Dendritic cell treated with granulocyte-macrophage colony-stimulating factor and Interleukin-4, amounts not matched to agents 40 ng/mL and 50 ng/mL, for 4 days (primary cell): Measurements from ENCODE around the gene GARIN1A.
A peak's percentile ranks its signal among the peaks of the same experiment; 100 is the strongest.
"Not testable (repeated sequence)": the region's sequence is repeated elsewhere in the genome, so short reads cannot be mapped to it uniquely, and the experiment has no call there.

Source experiments
- H3K27ac Mint-ChIP-seq: one replicate; pipeline ENCODE4 v1.8.0; 2022; ENCODE audit warnings: mild to moderate bottlenecking, mixed read lengths
- H3K27me3 Mint-ChIP-seq: one replicate; pipeline ENCODE4 v1.8.0; 2022; ENCODE audit warnings: mild to moderate bottlenecking, mixed read lengths
- H3K36me3 Mint-ChIP-seq: one replicate; pipeline ENCODE4 v1.8.0; 2022; ENCODE audit warnings: low read depth, mixed read lengths
- H3K4me1 Mint-ChIP-seq: one replicate; pipeline ENCODE4 v1.8.0; 2022; ENCODE audit warnings: low read depth, mixed read lengths
- H3K4me3 Mint-ChIP-seq: one replicate; pipeline ENCODE4 v1.8.0; 2022; ENCODE audit warnings: mild to moderate bottlenecking, moderate library complexity, mixed read lengths
- H3K9me3 Mint-ChIP-seq: one replicate; pipeline ENCODE4 v1.8.0; 2022; ENCODE audit warnings: mixed read lengths
- intact Hi-C: fragments of 100-400 bp; cut with micrococcal nuclease; formaldehyde crosslinking; loops from one replicate; pipeline ENCODE4 v1.15.0; 2022

GARIN1A gene

DNA sequence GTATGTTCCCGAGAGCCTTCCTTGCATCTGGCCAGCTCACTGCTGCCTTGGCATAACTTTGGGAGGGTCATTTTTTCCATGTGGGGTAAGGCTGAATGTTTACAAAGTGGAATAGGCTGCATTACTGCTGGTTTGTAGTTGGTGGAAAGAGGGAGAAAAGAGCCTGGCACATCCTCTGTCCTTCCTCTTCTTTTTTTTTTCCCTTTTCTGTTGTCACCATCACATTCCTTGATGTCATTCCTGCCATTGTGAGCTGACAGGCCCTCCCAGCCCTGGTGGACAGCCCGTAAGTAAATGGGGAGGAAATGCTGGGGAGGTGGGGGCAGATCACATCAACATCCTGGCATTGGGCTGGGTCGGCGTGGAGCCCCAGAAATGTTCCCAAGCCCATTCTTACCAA is at the start of gene GARIN1A:
TSS of gene GARIN1A (plus strand) at position 301 of the 400 bp plus-strand sequence. CDS start 106 bp downstream, outside the sequence.
- intact Hi-C loops: no loop called here
- Mint-ChIP-seq H3K27me3 (peaks cover 21% of the 10 kb centered on the region), H3K36me3 (no peaks in the 10 kb centered on the region), H3K9me3 (no peaks in the 10 kb centered on the region), H3K4me1 (no peaks in the 10 kb centered on the region), H3K4me3 (no peak within 1 kb of the TSS), H3K27ac (no peak within 1 kb of the TSS)

- H3K27me3 Mint-ChIP-seq, intact Hi-C loops, H3K4me3 Mint-ChIP-seq, H3K27ac Mint-ChIP-seq, H3K9me3 Mint-ChIP-seq, H3K4me1 Mint-ChIP-seq: not testable (repeated sequence)
- H3K36me3 Mint-ChIP-seq: peaks cover 91% of the 10 kb centered on the region
Measured at GRCh38 chr7:128627124-128627523, 45.0 kb upstream of the GARIN1A start.

- H3K9me3 Mint-ChIP-seq, H3K27me3 Mint-ChIP-seq, intact Hi-C loops, H3K27ac Mint-ChIP-seq, H3K4me1 Mint-ChIP-seq, H3K4me3 Mint-ChIP-seq: not testable (repeated sequence)
- H3K36me3 Mint-ChIP-seq: peaks cover 84% of the 10 kb centered on the region
Measured at GRCh38 chr7:128633915-128634314, 38.2 kb upstream of the GARIN1A start.

DNA sequence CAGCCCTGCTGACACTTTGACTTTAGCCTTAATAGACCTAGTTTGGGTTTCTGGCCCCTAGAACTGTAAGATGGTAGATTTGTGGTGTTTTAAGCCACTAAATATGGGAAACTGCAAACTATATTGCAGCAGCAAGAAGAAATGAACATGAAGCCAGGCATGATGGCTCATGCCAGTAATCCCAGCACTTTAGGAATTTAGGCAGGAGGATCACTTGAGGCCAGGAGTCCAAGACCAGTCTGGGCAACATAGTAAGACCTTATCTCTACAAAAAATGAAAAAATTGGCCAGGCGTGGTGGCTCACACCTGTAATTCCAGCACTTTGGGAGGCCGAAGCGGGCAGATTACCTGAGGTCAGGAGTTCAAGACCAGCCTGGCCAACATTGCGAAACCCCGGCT is 26.9 kb upstream of the GARIN1A start:
- H3K9me3 Mint-ChIP-seq, H3K4me3 Mint-ChIP-seq, intact Hi-C loops, H3K27me3 Mint-ChIP-seq, H3K4me1 Mint-ChIP-seq, H3K27ac Mint-ChIP-seq: not testable (repeated sequence)
- peaks cover 62% of the 10 kb centered on the region for H3K36me3 Mint-ChIP-seq

GRCh38 chr7:128645844-128646243 is 26.2 kb upstream of the GARIN1A start:
- H3K27me3 Mint-ChIP-seq, H3K27ac Mint-ChIP-seq, H3K4me3 Mint-ChIP-seq, H3K9me3 Mint-ChIP-seq, intact Hi-C loops, H3K4me1 Mint-ChIP-seq: not testable (repeated sequence)
- peaks cover 61% of the 10 kb centered on the region for H3K36me3 Mint-ChIP-seq

DNA sequence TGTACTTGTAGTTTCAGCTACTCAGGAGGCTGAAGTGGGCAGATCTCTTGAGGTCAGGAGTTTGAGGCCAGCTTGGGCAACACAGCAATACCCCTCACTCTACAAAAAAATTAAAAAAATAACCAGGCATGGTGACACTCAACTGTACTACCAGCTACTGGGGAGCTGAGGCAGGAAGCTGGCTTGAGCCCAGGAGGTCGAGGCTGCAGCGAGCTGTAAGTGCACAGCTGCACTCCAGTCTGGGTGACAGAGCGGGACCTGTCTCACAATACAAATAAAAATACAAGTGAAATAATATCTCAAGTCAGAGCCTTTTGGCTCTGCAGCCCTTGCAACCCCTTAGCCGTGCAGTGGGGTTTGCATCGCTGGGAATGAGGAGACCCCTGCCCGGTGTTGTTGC is 25.2 kb upstream of the GARIN1A start:
- H3K4me3 Mint-ChIP-seq, H3K9me3 Mint-ChIP-seq, intact Hi-C loops, H3K4me1 Mint-ChIP-seq, H3K27me3 Mint-ChIP-seq, H3K27ac Mint-ChIP-seq: not testable (repeated sequence)
- peaks cover 64% of the 10 kb centered on the region for H3K36me3 Mint-ChIP-seq

DNA sequence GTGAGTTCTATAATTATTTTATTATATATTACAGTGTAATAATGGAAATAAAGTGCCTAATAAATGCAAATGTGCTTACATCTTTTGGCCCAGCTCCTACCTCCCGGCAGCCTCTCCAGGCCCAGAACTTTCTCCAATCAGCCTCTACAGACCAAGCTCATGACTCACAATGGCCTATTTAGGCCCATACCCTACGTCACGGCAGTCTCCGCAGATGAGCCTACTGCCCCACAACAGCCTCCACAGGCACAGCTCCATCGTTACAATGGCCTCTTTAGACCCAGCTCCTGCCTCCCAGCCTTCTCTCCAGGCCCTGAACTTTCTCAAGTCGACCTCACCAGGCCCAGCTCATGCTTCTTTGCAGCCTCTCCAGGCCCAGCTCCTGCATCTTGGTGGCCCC is 21.0 kb upstream of the GARIN1A start:
- H3K9me3 Mint-ChIP-seq, intact Hi-C loops, H3K27me3 Mint-ChIP-seq, H3K27ac Mint-ChIP-seq, H3K4me3 Mint-ChIP-seq, H3K4me1 Mint-ChIP-seq: not testable (repeated sequence)
- H3K36me3 Mint-ChIP-seq: peaks cover 56% of the 10 kb centered on the region

DNA sequence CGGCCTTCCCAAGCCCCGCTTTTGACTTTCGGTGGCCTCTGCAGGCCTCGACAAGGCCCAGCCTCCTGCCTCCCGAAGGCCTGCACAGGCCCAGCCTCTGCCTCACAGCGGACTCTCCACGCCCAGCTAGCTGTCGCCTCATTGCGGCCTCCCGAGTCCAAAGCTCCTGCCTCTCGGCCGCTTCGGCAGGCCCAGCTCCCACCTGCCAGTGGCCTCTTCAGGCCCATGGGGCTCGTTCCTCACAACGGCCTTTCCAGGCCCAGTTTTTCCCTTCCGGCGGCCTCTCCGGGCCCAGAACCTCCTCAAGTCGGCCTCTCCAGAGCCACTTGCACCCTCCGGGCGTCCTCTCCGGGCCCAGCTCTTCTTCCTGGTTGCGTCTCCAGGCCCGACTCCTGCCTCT is 19.5 kb upstream of the GARIN1A start:
- H3K4me3 Mint-ChIP-seq, H3K9me3 Mint-ChIP-seq, intact Hi-C loops, H3K4me1 Mint-ChIP-seq, H3K27ac Mint-ChIP-seq, H3K27me3 Mint-ChIP-seq: not testable (repeated sequence)
- peaks cover 46% of the 10 kb centered on the region for H3K36me3 Mint-ChIP-seq

DNA sequence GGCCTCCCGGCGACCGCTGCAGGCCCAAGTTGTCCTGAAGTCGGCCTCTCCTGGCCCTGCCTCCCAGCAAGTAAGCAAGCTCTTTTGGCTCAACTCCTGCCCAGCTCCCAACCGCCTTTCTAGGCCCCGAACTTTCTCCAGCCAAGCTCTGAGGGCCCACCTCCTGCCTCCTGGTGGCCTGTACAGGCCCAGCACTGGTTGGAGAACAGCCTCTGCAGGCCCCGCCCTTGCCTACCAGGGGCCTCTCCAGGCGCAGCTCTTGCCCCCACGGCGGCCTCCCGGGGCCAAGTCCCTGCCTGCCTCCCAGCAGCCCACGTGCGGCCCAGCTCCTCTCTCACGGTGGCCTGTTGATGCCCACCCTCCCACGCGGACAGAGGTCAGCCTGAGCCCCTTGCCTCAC is 18.9 kb upstream of the GARIN1A start:
- H3K36me3 Mint-ChIP-seq: peaks cover 46% of the 10 kb centered on the region
- H3K27me3 Mint-ChIP-seq, H3K27ac Mint-ChIP-seq, intact Hi-C loops, H3K9me3 Mint-ChIP-seq, H3K4me1 Mint-ChIP-seq, H3K4me3 Mint-ChIP-seq: not testable (repeated sequence)

GRCh38 chr7:128654080-128654479 is 18.0 kb upstream of the GARIN1A start:
- H3K4me1 Mint-ChIP-seq, H3K9me3 Mint-ChIP-seq, H3K4me3 Mint-ChIP-seq, H3K27ac Mint-ChIP-seq, intact Hi-C loops, H3K27me3 Mint-ChIP-seq: not testable (repeated sequence)
- peaks cover 46% of the 10 kb centered on the region for H3K36me3 Mint-ChIP-seq

DNA sequence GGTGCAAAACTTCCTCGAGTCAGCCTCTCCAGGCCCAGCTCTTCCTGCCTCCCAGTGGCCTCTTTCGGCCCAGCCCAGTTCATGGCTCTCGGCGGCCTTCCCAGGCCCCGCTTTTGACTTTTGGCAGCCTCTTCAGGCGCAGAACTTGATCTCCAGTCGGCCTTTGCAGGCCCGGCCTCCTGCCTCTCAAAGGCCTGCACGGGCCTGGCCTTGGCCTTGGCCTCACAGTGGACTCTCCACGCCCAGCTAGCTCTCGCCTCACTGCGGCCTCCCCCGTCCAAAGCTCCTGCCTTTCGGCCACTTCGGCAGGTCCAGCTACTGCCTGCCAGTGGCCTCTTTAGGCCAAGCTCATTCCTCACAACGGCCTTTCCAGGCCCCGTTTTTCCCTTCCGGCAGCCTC is 17.6 kb upstream of the GARIN1A start:
- H3K4me3 Mint-ChIP-seq, H3K27me3 Mint-ChIP-seq, H3K4me1 Mint-ChIP-seq, intact Hi-C loops, H3K9me3 Mint-ChIP-seq, H3K27ac Mint-ChIP-seq: not testable (repeated sequence)
- peaks cover 46% of the 10 kb centered on the region for H3K36me3 Mint-ChIP-seq

- H3K9me3 Mint-ChIP-seq: peaks cover 13% of the 10 kb centered on the region
- intact Hi-C loops, H3K27me3 Mint-ChIP-seq, H3K4me3 Mint-ChIP-seq, H3K4me1 Mint-ChIP-seq: not testable (repeated sequence)
- peaks cover 24% of the 10 kb centered on the region for H3K36me3 Mint-ChIP-seq
- H3K27ac Mint-ChIP-seq: peak overlapping the region; percentile 43
Measured at GRCh38 chr7:128658428-128658827, 13.7 kb upstream of the GARIN1A start.

DNA sequence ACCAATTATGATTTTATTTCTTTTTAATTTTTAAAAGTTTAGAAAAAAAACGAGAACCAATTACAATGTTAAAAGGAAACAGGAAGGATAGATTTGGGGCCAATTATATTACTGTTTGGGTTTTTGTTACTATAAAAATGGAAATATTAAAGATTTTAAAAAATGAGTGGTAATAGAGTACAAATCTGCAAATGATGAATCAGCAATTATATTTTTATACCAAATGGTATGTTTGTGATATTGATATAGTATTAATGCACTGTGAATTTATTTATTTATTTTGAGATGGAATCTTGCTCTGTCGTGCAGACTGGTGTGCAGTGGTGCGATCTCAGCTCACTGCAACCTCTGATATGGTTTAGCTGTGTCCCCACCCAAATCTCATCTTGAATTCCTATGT is 11.5 kb upstream of the GARIN1A start:
- no peak overlapping the region for H3K27ac Mint-ChIP-seq
- H3K36me3 Mint-ChIP-seq: peaks cover 9% of the 10 kb centered on the region

GRCh38 chr7:128661446-128661845 is 10.6 kb upstream of the GARIN1A start:
- Mint-ChIP-seq H3K4me3 (no peak overlapping the region), H3K27me3 (no peaks in the 10 kb centered on the region), H3K4me1 (no peaks in the 10 kb centered on the region), H3K9me3 (peaks cover 13% of the 10 kb centered on the region), H3K27ac (no peak overlapping the region), H3K36me3 (peaks cover 9% of the 10 kb centered on the region)
- intact Hi-C loops: no loop called here

More for the DNA sequence above, 11.5 kb upstream of the GARIN1A start:
- Mint-ChIP-seq H3K4me1 (no peaks in the 10 kb centered on the region), H3K4me3 (no peak overlapping the region), H3K27me3 (no peaks in the 10 kb centered on the region), H3K9me3 (peaks cover 13% of the 10 kb centered on the region)
- intact Hi-C loops: no loop called here

DNA sequence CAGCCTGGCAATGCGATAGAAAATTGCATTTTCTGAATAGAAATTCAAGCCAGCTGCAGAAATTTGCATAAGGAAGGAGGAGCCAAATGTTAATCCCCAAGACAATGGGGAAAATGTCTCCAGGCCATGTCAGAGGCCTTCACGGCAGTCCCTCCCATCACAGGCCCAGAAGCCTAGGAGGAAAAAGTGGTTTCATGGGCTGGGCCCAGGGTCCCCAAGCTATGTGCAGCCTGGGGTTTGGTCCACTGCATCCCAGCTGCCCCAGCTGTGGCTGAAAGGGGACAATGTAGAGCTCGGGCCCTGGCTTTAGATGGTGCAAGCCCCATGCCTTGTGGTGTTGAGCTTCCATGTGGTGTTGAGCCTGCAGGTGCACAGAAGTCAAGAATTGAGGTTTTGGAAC is 10.0 kb upstream of the GARIN1A start:
- Mint-ChIP-seq H3K27me3 (no peaks in the 10 kb centered on the region), H3K4me3 (no peak overlapping the region), H3K27ac (no peak overlapping the region), H3K9me3 (peaks cover 13% of the 10 kb centered on the region), H3K4me1 (no peaks in the 10 kb centered on the region), H3K36me3 (peaks cover 9% of the 10 kb centered on the region)
- intact Hi-C loops: no loop called here

- H3K4me3 Mint-ChIP-seq, H3K27me3 Mint-ChIP-seq, H3K4me1 Mint-ChIP-seq, H3K36me3 Mint-ChIP-seq, intact Hi-C loops, H3K27ac Mint-ChIP-seq: not testable (repeated sequence)
- peaks cover 13% of the 10 kb centered on the region for H3K9me3 Mint-ChIP-seq
Measured at GRCh38 chr7:128663223-128663622, 8.9 kb upstream of the GARIN1A start.
